ENCODE data around the gene C1orf87.

C1orf87 gene

GRCh38 chr1:59952065-59952464 is 121.5 kb downstream of the C1orf87 start:
- no peak for DNase-seq (ENCODE audit: low read depth in 3 of 3, low spot score in 1 of 3)

DNA sequence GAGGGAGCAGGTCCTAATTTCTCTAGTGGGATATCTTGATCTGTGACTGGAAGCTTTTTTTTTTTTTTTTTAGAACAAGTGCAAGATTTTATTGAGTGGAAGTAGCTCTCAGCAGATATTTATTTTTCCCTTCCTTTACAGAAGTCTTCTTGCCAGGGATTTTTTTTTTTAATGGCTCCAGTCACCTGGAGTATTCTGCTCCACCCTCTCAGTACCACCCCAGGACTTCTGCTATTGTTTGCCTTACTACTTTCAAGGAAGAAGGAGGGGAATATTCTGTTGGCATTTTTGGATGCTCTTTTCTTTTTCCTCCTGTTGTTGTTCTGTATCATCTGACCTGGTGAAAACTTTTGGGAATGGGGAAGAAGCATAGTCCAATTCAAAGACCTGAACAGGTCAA is 123.9 kb downstream of the C1orf87 start:
- no peak for DNase-seq (ENCODE audit: low read depth in 3 of 3, low spot score in 1 of 3)

GRCh38 chr1:59948990-59949389 is 124.6 kb downstream of the C1orf87 start:
- no peak for DNase-seq (ENCODE audit: low read depth in 3 of 3, low spot score in 1 of 3)

DNA sequence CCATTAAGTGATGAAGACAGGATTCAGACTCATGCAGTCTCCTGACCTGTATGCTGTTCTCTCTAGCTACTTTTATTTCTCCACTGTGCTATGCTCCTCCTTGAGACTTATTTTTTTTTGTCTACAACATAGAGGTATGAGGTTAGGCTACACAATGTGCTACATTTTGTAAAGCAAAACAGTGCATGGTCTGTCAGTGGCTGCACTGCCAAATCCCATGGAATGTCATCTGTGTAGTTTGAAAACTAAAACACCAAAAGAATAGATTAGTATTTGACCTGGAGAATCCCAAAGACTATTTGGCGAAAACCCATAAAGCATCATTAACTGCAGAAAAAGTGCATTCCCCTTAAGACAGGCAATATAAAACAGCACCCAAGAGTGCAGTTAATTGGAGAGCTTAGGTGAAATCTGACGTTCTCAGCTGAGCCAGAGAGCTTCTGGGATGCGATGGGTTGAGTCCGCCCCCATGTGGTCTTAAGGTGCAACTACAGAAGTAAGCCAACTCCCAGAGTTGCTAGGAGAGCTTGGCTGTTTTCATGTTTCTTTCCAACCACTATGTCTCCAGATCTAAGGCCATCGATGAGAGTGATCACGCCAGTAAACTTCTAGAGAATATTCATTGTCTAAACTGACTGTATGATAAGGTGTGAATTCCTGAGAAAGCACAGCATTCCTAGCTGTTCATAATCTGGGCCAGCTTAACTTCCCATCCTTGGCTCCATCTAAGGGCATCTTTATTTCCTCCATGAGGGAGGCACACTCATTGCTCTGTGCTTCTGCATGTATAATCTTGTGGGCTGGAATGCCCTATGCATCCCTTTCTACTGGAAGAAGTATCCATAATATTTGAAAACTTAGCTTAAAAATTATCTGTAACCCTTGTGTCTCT is 126.3 kb downstream of the C1orf87 start:
- DNase-seq (ENCODE audit: low read depth in 3 of 3, low spot score in 1 of 3), result peak in 1 of 3 donors; percentile 22

DNA sequence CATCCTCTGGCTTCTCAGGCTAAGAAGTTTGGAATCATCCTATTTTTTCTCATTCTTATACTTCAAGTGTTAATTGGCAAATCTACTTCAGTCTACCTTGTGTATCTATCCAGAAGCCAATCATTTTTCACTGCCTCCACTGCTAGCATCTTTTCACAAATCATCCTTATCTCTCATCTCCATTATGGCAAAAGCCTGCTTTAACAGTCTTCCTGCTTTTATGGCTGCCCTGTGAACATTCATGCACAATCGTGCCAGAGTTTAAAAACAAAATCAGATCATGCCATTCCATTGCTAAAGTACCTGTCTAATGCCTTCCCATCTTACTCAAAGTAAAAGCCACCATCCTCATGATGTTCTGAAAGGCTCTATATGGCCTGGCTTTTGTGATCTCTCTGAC is 127.8 kb downstream of the C1orf87 start:
- no peak for DNase-seq (ENCODE audit: low read depth in 3 of 3, low spot score in 1 of 3)
